Spleen (tissue), 7 donors: ENCODE data around the gene DCX.

ENCODE experiments used
- POLR2A ChIP-seq, 3 donors: fragments of 450-650 bp; IDR thresholded peaks; one replicate each; pipeline ENCODE4 v1.5.1; 2017; ENCODE audit warnings: antibody characterized with exemption in 3 of 3, mild to moderate bottlenecking in 1 of 3
- TF ChIP-seq, protein P1 (sequence below), 11 experiments: fragments of 200-600 bp in 7 of 11; fragments of 450-650 bp in 4 of 11; sonication (generic) in 4 of 11; IDR thresholded peaks in 8 of 11; conservative IDR thresholded peaks in 3 of 11; 1 replicate in 7 of 11; 2 replicates in 4 of 11; pipeline versions ENCODE4 v1.4.0 to v1.8.0; 2016 to 2021; ENCODE audit warnings: antibody characterized with exemption in 11 of 11, inconsistent platforms in 4 of 11, mild to moderate bottlenecking in 1 of 11
- donor health status: DM: no; HTN: no; CAD: no; lungs with moderate emphysema.
- donor health status: DM: no; HTN: no; CAD: no.
- donor health status: DM: no; HTN: no; CAD: no.

DNA sequence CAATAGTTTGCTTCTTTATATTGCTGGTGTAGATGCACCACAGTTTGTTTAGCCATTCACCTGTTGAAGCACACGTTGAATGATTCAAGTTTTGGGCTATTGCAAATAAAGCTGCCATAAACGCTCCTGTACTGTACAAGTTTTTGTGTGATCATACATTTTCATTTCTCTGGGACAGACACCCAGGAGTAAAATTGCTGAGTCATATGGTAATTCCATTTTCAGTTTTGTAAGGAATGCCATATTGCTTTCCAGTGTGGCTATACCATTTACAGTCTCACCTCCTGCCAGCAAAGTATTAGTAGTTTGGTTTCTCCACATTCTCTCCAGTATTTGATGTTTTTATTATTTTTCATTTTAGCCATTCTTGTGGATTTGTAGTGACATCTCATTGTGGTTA is 109.7 kb downstream of the DCX start:
- TF ChIP-seq, protein P1, sequence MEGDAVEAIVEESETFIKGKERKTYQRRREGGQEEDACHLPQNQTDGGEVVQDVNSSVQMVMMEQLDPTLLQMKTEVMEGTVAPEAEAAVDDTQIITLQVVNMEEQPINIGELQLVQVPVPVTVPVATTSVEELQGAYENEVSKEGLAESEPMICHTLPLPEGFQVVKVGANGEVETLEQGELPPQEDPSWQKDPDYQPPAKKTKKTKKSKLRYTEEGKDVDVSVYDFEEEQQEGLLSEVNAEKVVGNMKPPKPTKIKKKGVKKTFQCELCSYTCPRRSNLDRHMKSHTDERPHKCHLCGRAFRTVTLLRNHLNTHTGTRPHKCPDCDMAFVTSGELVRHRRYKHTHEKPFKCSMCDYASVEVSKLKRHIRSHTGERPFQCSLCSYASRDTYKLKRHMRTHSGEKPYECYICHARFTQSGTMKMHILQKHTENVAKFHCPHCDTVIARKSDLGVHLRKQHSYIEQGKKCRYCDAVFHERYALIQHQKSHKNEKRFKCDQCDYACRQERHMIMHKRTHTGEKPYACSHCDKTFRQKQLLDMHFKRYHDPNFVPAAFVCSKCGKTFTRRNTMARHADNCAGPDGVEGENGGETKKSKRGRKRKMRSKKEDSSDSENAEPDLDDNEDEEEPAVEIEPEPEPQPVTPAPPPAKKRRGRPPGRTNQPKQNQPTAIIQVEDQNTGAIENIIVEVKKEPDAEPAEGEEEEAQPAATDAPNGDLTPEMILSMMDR (IDR thresholded peaks at IDR 0.05 in 8 of 11, conservative IDR thresholded peaks at IDR 0.05 in 3 of 11): no peak
- no peak for TF ChIP-seq POLR2A (IDR thresholded peaks at IDR 0.05)
